Liver (tissue), 3 donors: Measurements from ENCODE around the gene CDKL2.
"Not testable (repeated sequence)": the region's sequence is repeated elsewhere in the genome, so short reads cannot be mapped to it uniquely, and the experiment has no call there.

ENCODE experiments used
- CTCF ChIP-seq: fragments of 150-350 bp; IDR thresholded peaks from 2 replicates; pipeline ENCODE4 v1.5.1; 2017; ENCODE audit warnings: improper control_type of control experiment, low read depth, low read length; ENCODE audit not compliant: missing input control
- GABPA ChIP-seq, 2 donors: IDR thresholded peaks in 1 of 2; conservative IDR thresholded peaks in 1 of 2; 2 replicates each; pipeline ENCODE4 v1.6.1; 2016; ENCODE audit warnings: antibody characterized with exemption in 2 of 2, mild to moderate bottlenecking in 1 of 2, moderate library complexity in 1 of 2
- HNF4A ChIP-seq, 2 donors: conservative IDR thresholded peaks; 2 replicates each; pipeline ENCODE4 v1.6.1; 2016; ENCODE audit warnings: antibody characterized with exemption in 2 of 2, mild to moderate bottlenecking in 2 of 2
- NR2F2 ChIP-seq: IDR thresholded peaks from 2 replicates; pipeline ENCODE4 v1.6.1; 2016; ENCODE audit warnings: antibody characterized with exemption
- RAD21 ChIP-seq, 2 donors: IDR thresholded peaks; 2 replicates each; pipeline ENCODE4 v1.6.1; 2016; ENCODE audit warnings: antibody characterized with exemption in 2 of 2, mild to moderate bottlenecking in 2 of 2
- REST ChIP-seq: IDR thresholded peaks from 2 replicates; pipeline ENCODE4 v1.6.1; 2016; ENCODE audit warnings: antibody characterized with exemption, mild to moderate bottlenecking
- SP1 ChIP-seq: IDR thresholded peaks from 2 replicates; pipeline ENCODE4 v1.6.1; 2018; ENCODE audit warnings: antibody characterized with exemption, mild to moderate bottlenecking
- TAF1 ChIP-seq: conservative IDR thresholded peaks from 2 replicates; pipeline ENCODE4 v1.6.1; 2016; ENCODE audit warnings: antibody characterized with exemption, mild to moderate bottlenecking
- YY1 ChIP-seq: IDR thresholded peaks from 2 replicates; pipeline ENCODE4 v1.6.1; 2016; ENCODE audit warnings: antibody characterized with exemption, mild to moderate bottlenecking
- ZBTB33 ChIP-seq: IDR thresholded peaks from 2 replicates; pipeline ENCODE4 v1.6.1; 2016; ENCODE audit warnings: antibody characterized with exemption
- donor health status: healthy.
- donor health status: healthy.

GRCh38 chr4:75544220-75544619 lies 86.1 kb downstream of the CDKL2 start:
- TF ChIP-seq CTCF; HNF4A (conservative IDR thresholded peaks at IDR 0.05); RAD21 (IDR thresholded peaks at IDR 0.05); NR2F2; YY1; REST; TAF1; ZBTB33; SP1; GABPA (IDR thresholded peaks at IDR 0.05 in 1 of 2, conservative IDR thresholded peaks at IDR 0.05 in 1 of 2): not testable (repeated sequence)
